Heart left ventricle (tissue), 16 donors: ENCODE data around the gene PLEKHN1. TPM values are rescaled to one million over a fixed set of nuclear protein-coding genes. Genes with fewer than 3 reads are reported as not detected.

Experiments used
- ATAC-seq, 4 donors: fragments of 200-7000 bp; cut with Tn5 transposase; one replicate each; pipeline ENCODE4 v1.9.1; 2020 to 2022; ENCODE audit warnings: moderate library complexity in 4 of 4, mild to moderate bottlenecking in 3 of 4, moderate number of reproducible peaks in 1 of 4
- DNase-seq, 5 donors: peaks; one replicate each; pipeline ENCODE4 v3.0.0-alpha.2; 2020
- H3K27ac ChIP-seq, 12 donors: fragments of 200-600 bp; sonication (generic) in 4 of 12; one replicate each; pipeline versions ENCODE4 v1.5.0 to v1.8.0; 2016 to 2022; ENCODE audit warnings: mild to moderate bottlenecking in 2 of 12
- H3K27me3 ChIP-seq, 9 donors: fragments of 200-600 bp; sonication (generic) in 2 of 9; one replicate each; pipeline versions ENCODE4 v1.5.1 to v1.8.0; 2016 to 2022; ENCODE audit warnings: mild to moderate bottlenecking in 3 of 9
- H3K36me3 ChIP-seq, 9 donors: fragments of 200-600 bp; sonication (generic) in 2 of 9; one replicate each; pipeline versions ENCODE4 v1.5.0 to v1.8.0; 2018 to 2022; ENCODE audit warnings: mild to moderate bottlenecking in 2 of 9
- H3K4me1 ChIP-seq, 12 donors: fragments of 200-600 bp; sonication (generic) in 4 of 12; one replicate each; pipeline versions ENCODE4 v1.5.0 to v1.8.0; 2016 to 2022; ENCODE audit warnings: mild to moderate bottlenecking in 3 of 12
- H3K4me3 ChIP-seq, 12 donors: fragments of 200-600 bp; sonication (generic) in 4 of 12; one replicate each; pipeline versions ENCODE4 v1.5.0 to v1.8.0; 2017 to 2022; ENCODE audit warnings: mild to moderate bottlenecking in 9 of 12, moderate library complexity in 4 of 12
- H3K9me3 ChIP-seq, 12 donors: fragments of 200-600 bp; sonication (generic) in 4 of 12; one replicate each; pipeline versions ENCODE4 v1.5.0 to v1.8.0; 2016 to 2022; ENCODE audit warnings: mild to moderate bottlenecking in 1 of 12
- POLR2A ChIP-seq, 2 donors: fragments of 450-650 bp; IDR thresholded peaks; one replicate each; pipeline ENCODE4 v1.6.1; 2017; ENCODE audit warnings: antibody characterized with exemption in 2 of 2, mild to moderate bottlenecking in 2 of 2, moderate library complexity in 2 of 2
- WGBS, 4 donors: extraction: QIAGEN DNeasy Blood & Tissue Kit in 2 of 4; methylation state at CpG; one replicate each; pipeline versions ENCODE4 v1.1.5 to v1.1.7; 2013 to 2018; 5-methylcytosine and 5-hydroxymethylcytosine counted together
- intact Hi-C, 10 donors: fragments of 100-400 bp; cut with DNase I; formaldehyde crosslinking; loops; one replicate each; pipeline versions ENCODE4 v1.11.1 to v1.14.2; 2022
- polyA plus RNA-seq, 2 donors: library from polyadenylated mRNA; stranded (reverse); fragments of 200-250 nt; gene quantifications; one replicate each; pipeline ENCODE4 v1.2.3, GENCODE V29; 2013
- total RNA-seq, 9 donors: library from RNA; depleted of rRNA in 2 of 9; stranded (reverse); fragments of >200 nt in 2 of 9; fragmentation: NEBNext Ultra II Directional in 3 of 9; extraction: Animal tissue kit (Norgen Biotek cat#: 25700) in 3 of 9; gene quantifications; one replicate each; pipeline versions ENCODE4 v1.1.0 to v1.2.4, GENCODE V29; 2016 to 2023
- TF ChIP-seq, protein P1 (sequence below), 12 donors: fragments of 200-600 bp; sonication (generic) in 4 of 12; IDR thresholded peaks; one replicate each; pipeline versions ENCODE4 v1.5.0 to v1.8.0; 2018 to 2022; ENCODE audit warnings: antibody characterized with exemption in 12 of 12, mild to moderate bottlenecking in 5 of 12
- donor health status: ischemic (EF 13 %, LVEDD 7.1; RV severe dilation, severe dysfunction).
- donor health status: healthy with polysubstance abuse.
- donor health status: DM: no; HTN: yes; CAD: no.
- donor health status: DM: no; HTN: no; CAD: no.
- donor health status: ischemic (EF 25% LVEDD 6.9; RV normal size, moderate dysfunction).
- donor health status: ischemic (EF 25% LVEDD 5.7; RV mildly dilated, moderate dysfunction).
- donor health status: healthy.
- donor health status: DM: yes; HTN: yes; CAD: no.
- donor health status: ischemic (EF 35%, LVEDD 5.7; RV mildly dilated, moderate dysfunction).
- donor health status: nonischemic (EF 11% LVEDD 7.7; RV severe dilation, severe dysfunction).
- donor health status: DM: yes; HTN: yes; CAD: no.
- donor health status: PGD.
- donor health status: ischemic (EF 29% LVEDD 5.4; RV normal size, mild dysfunction).
- donor health status: nonischemic (EF 23%, LVEDD 6.1; RV moderate dilation, normal function).

Gene PLEKHN1
- total and polyA plus RNA-seq, 11 donors: 0.15 to 0.63 (median 0.26) TPM; not detected in 7

- WGBS, 4 donors: 91 to 95% (median 93%) methylated on average over 36 to 40 of the region's 51 CpGs
- TF ChIP-seq POLR2A (IDR thresholded peaks at IDR 0.05): no peak
- TF ChIP-seq, protein P1, sequence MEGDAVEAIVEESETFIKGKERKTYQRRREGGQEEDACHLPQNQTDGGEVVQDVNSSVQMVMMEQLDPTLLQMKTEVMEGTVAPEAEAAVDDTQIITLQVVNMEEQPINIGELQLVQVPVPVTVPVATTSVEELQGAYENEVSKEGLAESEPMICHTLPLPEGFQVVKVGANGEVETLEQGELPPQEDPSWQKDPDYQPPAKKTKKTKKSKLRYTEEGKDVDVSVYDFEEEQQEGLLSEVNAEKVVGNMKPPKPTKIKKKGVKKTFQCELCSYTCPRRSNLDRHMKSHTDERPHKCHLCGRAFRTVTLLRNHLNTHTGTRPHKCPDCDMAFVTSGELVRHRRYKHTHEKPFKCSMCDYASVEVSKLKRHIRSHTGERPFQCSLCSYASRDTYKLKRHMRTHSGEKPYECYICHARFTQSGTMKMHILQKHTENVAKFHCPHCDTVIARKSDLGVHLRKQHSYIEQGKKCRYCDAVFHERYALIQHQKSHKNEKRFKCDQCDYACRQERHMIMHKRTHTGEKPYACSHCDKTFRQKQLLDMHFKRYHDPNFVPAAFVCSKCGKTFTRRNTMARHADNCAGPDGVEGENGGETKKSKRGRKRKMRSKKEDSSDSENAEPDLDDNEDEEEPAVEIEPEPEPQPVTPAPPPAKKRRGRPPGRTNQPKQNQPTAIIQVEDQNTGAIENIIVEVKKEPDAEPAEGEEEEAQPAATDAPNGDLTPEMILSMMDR (IDR thresholded peaks at IDR 0.05): no peak
- no peaks in the 10 kb centered on the region for H3K9me3 ChIP-seq
- H3K27ac ChIP-seq: no peak overlapping the region
- H3K4me1 ChIP-seq: peaks cover 4 to 29% (median 13%) of the 10 kb centered on the region in 12 donors
- no peak overlapping the region for H3K4me3 ChIP-seq
- intact Hi-C loops: loop anchor here in 1 of 10 donors (10.0 kb wide), 1 partner anchor 60 kb away; no protein-coding TSS in a partner anchor
- DNase-seq (peak in 1 of 5 donors; percentile 56), ATAC-seq (no peak)
- H3K36me3 ChIP-seq: peaks cover 0 to 12% (median 0%) of the 10 kb centered on the region in 9 donors
- peaks cover 0 to 16% (median 7%) of the 10 kb centered on the region in 9 donors for H3K27me3 ChIP-seq
These were observed 1.4 kb upstream of the PLEKHN1 start for GRCh38 chr1:964691-965525.

DNA sequence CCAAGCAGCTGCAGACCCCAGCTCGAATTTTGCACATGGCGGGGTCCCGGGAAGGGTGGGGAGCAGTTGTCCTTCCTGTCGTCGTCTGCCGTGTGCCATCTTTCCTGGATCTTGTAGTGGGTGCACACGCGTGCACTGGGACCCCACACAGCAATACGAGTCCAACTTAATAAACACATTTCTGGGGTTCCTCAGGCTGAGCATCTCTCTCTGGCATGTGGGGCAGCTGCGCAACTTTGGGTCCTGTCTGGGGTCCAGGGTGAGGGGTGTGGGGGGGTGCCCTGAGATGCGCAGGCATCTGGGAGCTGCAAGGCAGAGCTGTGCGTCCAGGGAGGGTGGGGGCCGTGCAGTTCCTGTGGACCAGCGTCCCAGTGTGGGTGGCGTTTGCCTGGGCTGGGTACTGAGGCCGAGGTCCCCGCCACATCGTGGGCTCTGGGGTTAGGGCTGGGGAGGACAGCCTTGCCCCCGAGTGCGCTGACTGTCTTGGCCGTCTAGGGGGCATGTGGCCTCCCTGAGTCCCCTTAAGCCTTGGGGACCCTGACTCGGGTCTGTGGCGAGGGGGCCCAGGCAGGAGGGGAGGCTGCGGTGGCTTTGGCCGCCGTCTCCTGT lies 652 bp upstream of the PLEKHN1 start:
- DNase-seq (peak in 2 of 5 donors; percentile 23 to 49), ATAC-seq (no peak)
- WGBS, 4 donors: 80 to 86% (median 82%) methylated on average over 18 to 26 of the region's 26 CpGs
- Histone ChIP-seq H3K4me3 (peak overlapping the region in 2 of 12 donors; percentile 60 to 70), H3K36me3 (peaks cover 0 to 12% (median 0%) of the 10 kb centered on the region in 9 donors), H3K4me1 (peaks cover 4 to 29% (median 12%) of the 10 kb centered on the region in 12 donors), H3K9me3 (no peaks in the 10 kb centered on the region), H3K27me3 (peaks cover 0 to 23% (median 13%) of the 10 kb centered on the region in 9 donors), H3K27ac (no peak overlapping the region)
- intact Hi-C loops: loop anchor here in 1 of 10 donors (10.0 kb wide), 1 partner anchor 61 kb away; no protein-coding TSS in a partner anchor
- no peak for TF ChIP-seq POLR2A (IDR thresholded peaks at IDR 0.05)
- TF ChIP-seq, protein P1 (IDR thresholded peaks at IDR 0.05): no peak

DNA sequence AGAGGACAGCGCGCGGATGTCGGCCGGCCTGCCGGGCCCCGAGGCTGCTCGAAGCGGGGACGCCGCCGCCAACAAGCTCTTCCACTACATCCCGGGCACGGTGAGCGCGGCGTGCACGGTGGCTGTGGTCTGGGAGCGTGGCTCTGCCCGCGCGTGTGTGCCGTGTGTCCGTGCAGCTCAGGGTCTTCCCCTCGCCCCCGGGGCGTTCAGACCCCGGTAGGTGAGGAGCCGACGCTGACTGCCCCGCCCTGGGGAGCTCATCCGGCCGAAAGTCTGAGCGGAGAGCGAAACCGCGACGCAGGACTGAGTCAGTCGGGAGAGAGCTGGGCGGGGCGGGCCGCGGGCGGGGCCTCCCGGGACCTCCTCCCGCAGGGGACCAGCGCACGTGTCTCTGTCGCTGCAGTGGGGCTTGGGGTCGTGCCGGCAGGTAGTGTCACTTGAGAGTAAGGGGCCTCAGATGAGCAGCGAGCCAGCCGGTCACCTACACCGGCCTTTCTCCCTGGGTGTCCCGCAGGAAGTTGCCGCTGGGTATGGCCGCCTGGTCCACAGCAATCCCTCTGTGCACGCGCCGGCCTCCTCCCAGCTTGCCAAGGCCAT lies 520 bp downstream of the PLEKHN1 start:
- WGBS, 4 donors: 1% methylated on average over 20 to 60 of the region's 60 CpGs
- ATAC-seq (peak; percentile 34 to 65 (median 56)), DNase-seq (peak; percentile 69 to 88 (median 73))
- Histone ChIP-seq H3K27me3 (peaks cover 0 to 35% (median 23%) of the 10 kb centered on the region in 9 donors), H3K9me3 (no peaks in the 10 kb centered on the region), H3K4me1 (peaks cover 4 to 29% (median 12%) of the 10 kb centered on the region in 12 donors), H3K4me3 (peak overlapping the region; percentile 49 to 78 (median 61)), H3K36me3 (peaks cover 0 to 12% (median 0%) of the 10 kb centered on the region in 9 donors), H3K27ac (peak overlapping the region in 3 of 12 donors; percentile 20 to 68 (median 50))
- no peak for TF ChIP-seq POLR2A (IDR thresholded peaks at IDR 0.05)
- TF ChIP-seq, protein P1 (IDR thresholded peaks at IDR 0.05): no peak
- intact Hi-C loops: loop anchor here in 1 of 10 donors (10.0 kb wide), 1 partner anchor 62 kb away; no protein-coding TSS in a partner anchor
